ENCODE data around the gene CORIN.

The CORIN gene

GRCh38 chr4:47835494-47835893, 2.4 kb downstream of the CORIN start:
- DNase-seq (ENCODE audit: low read depth): no peak

GRCh38 chr4:47831026-47831679, 6.7 kb downstream of the CORIN start:
- DNase-seq (ENCODE audit: low read depth): no peak

- no peak for DNase-seq (ENCODE audit: low read depth)
These were observed 7.4 kb downstream of the CORIN start for GRCh38 chr4:47830265-47831025.

GRCh38 chr4:47829438-47829837, 8.4 kb downstream of the CORIN start:
- no peak for DNase-seq (ENCODE audit: low read depth)

- DNase-seq (ENCODE audit: low read depth): no peak
These were observed 10.4 kb downstream of the CORIN start for GRCh38 chr4:47827343-47828047.

GRCh38 chr4:47824840-47825239, 13.0 kb downstream of the CORIN start:
- no peak for DNase-seq (ENCODE audit: low read depth)

- no peak for DNase-seq (ENCODE audit: low read depth)
These were observed 18.7 kb downstream of the CORIN start for GRCh38 chr4:47819178-47819577.

- DNase-seq (ENCODE audit: low read depth): no peak
These were observed 20.6 kb downstream of the CORIN start for GRCh38 chr4:47817275-47817674.

GRCh38 chr4:47816748-47817147, 21.1 kb downstream of the CORIN start:
- DNase-seq (ENCODE audit: low read depth): no peak

GRCh38 chr4:47814618-47815295, 23.1 kb downstream of the CORIN start:
- DNase-seq (ENCODE audit: low read depth): no peak

GRCh38 chr4:47809654-47810203, 28.1 kb downstream of the CORIN start:
- no peak for DNase-seq (ENCODE audit: low read depth)

GRCh38 chr4:47804598-47804997, 33.3 kb downstream of the CORIN start:
- DNase-seq (ENCODE audit: low read depth): no peak

GRCh38 chr4:47801481-47802002, 36.3 kb downstream of the CORIN start:
- DNase-seq (ENCODE audit: low read depth): no peak

GRCh38 chr4:47798165-47798564, 39.7 kb downstream of the CORIN start:
- no peak for DNase-seq (ENCODE audit: low read depth)

- DNase-seq (ENCODE audit: low read depth): no peak
These were observed 45.9 kb downstream of the CORIN start for GRCh38 chr4:47791965-47792364.

GRCh38 chr4:47790105-47790504, 47.8 kb downstream of the CORIN start:
- no peak for DNase-seq (ENCODE audit: low read depth)

GRCh38 chr4:47788126-47788525, 49.7 kb downstream of the CORIN start:
- DNase-seq (ENCODE audit: low read depth): no peak

GRCh38 chr4:47786958-47787370, 50.9 kb downstream of the CORIN start:
- DNase-seq (ENCODE audit: low read depth): no peak

GRCh38 chr4:47785153-47785552, 52.7 kb downstream of the CORIN start:
- DNase-seq (ENCODE audit: low read depth): no peak

- no peak for DNase-seq (ENCODE audit: low read depth)
These were observed 53.6 kb downstream of the CORIN start for GRCh38 chr4:47784222-47784621.

GRCh38 chr4:47776353-47776752, 61.5 kb downstream of the CORIN start:
- no peak for DNase-seq (ENCODE audit: low read depth)

- DNase-seq (ENCODE audit: low read depth): no peak
These were observed 63.8 kb downstream of the CORIN start for GRCh38 chr4:47774079-47774478.

All from stimulated activated CD8-positive, alpha-beta memory T cell treated with anti-CD3 and anti-CD28 coated beads, Interleukin-12 subunit alpha, Interleukin-12 subunit beta, amount 100 ng/mL, for 1 hour (primary cell).